HG03457 (cell line): ENCODE data around the gene STK39.
"Not testable (repeated sequence)": the region's sequence is repeated elsewhere in the genome, so short reads cannot be mapped to it uniquely, and the experiment has no call there.

Experiments used
- ATAC-seq: cut with Tn5 transposase; IDR thresholded peaks from one replicate; pipeline ENCODE4 v1.9.1; 2021; ENCODE audit warnings: moderate number of reproducible peaks; ENCODE audit not compliant: unreplicated experiment

The STK39 gene

GRCh38 chr2:168143813-168144212 is 103.6 kb downstream of the STK39 start:
- no peak for ATAC-seq

DNA sequence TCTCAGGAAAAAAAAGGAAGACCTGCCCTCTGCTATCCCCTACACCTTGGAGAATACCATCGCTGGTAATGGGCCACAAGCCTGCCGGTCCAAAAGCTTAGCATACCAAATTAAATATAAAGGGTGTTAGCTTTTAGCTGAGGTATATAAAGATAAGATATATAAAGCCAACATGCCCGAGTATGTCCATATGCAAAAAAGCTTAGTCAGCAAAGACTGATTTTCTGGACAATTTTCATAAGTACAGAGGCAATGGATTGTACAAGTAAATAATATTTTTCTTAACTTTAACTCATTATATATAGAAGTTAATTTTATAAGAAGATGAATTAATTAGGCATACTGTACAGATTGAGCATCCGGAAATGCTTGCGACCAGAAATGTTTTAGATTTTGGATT is 106.5 kb downstream of the STK39 start:
- ATAC-seq: no peak

DNA sequence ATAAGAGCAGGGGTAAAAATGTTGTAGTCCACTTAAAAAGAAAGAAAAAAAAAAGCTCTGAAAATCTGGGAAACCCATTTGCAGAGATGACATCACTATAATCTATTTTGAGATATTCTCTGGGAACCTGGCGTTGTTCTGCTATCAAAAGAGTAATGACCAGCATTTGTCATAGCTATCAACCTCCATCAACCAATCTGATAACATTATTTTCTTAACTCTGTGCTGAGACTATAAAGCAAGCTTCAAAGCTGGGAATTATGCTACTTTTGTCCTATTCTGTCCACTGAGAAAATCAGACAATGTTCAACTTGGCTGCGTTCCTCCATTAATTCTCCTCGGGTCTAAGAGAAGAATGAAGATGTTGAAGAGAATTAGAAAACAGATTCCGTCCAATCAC is 107.5 kb downstream of the STK39 start:
- no peak for ATAC-seq

DNA sequence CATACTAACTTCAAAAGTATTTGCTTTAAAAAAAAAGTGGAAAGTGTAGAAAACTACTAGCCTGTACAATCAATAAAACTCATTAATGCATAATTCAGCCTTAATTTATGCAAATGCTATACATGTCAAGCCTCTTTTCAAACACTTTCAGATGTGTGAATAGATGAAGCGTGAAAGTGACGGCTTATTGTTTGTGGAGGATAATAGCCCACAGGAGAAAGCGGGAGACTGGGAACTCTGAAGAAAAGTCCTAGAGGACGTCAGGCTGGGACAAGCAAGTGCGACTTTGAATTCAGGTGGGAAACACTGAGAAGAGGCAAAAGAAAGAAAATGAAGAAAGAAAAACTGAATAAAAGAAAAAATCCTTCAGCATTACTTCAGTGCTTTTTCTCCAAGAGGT is 108.5 kb downstream of the STK39 start:
- ATAC-seq: no peak

GRCh38 chr2:168138374-168138773 is 109.0 kb downstream of the STK39 start:
- ATAC-seq: no peak

GRCh38 chr2:168137510-168138180 is 109.8 kb downstream of the STK39 start:
- ATAC-seq: no peak

DNA sequence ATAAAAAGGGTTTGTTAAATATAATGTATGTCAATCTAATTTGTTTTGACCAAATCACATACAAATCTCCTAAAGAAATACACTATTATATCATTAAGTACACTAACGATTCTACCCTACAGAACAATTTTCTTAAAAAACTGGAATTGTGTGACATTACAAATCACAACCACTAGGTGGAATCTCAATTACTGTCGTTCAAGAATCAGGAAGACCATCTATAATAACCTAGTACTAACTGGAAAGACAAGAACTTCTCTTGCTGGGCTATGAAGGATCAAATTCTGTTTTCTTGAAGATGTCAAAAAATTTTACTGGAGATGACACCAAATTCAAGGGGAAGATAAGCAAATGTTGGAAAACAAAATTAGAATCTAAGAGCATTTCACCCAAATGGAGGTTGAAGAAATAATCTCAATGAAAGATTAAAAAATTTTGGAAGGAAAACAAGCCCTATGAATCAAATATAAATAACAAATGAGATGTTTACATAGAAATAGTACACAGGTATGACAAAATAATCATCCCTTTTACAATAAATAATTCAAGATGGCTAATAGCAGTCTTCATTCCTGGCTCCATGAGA is 110.9 kb downstream of the STK39 start:
- ATAC-seq: no peak

DNA sequence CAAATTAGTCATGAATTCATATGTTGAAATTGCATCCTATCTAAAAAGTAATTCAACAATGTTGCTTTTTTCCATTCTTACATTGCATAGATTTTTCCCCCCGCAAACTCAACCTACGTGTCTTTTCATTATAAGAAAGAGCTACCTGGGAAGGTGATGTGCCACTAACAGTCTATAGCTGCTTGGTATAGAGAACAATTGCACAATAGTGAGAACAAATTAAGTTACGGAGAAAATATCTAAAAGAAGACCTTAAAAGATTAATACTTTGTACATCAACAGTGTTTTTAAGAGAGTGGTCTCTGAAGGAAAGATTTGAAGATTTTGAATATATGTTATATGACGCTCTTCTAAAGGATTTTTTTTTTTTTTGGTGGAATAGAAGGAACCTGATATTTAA is 111.8 kb downstream of the STK39 start:
- no peak for ATAC-seq

GRCh38 chr2:168135121-168135520 is 112.3 kb downstream of the STK39 start:
- no peak for ATAC-seq

- ATAC-seq: no peak
These were observed 112.9 kb downstream of the STK39 start for GRCh38 chr2:168134485-168134884.

- ATAC-seq: no peak
These were observed 115.0 kb downstream of the STK39 start for GRCh38 chr2:168132389-168132788.

DNA sequence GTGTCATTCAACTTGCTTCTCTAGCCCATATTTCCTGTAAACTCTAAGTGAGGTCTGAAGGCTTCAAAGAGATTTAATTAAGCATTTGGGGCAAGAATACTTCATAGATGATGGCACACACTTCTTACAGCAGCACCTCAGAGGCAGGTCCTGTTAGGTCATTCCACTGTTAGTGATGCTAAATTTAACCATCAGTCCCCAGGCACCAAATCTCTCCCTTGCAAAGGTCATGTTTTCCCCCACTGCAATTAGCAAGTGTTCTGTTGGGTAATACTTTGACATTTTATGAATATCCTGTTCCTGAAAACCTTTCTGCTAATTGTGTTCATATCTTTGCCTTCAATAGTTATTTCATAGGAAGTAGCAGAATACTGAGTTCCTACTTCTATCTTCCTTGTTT is 117.0 kb downstream of the STK39 start:
- no peak for ATAC-seq

- no peak for ATAC-seq
These were observed 120.0 kb downstream of the STK39 start for GRCh38 chr2:168127371-168127770.

GRCh38 chr2:168122210-168122609 is 125.2 kb downstream of the STK39 start:
- not testable (repeated sequence) for ATAC-seq

DNA sequence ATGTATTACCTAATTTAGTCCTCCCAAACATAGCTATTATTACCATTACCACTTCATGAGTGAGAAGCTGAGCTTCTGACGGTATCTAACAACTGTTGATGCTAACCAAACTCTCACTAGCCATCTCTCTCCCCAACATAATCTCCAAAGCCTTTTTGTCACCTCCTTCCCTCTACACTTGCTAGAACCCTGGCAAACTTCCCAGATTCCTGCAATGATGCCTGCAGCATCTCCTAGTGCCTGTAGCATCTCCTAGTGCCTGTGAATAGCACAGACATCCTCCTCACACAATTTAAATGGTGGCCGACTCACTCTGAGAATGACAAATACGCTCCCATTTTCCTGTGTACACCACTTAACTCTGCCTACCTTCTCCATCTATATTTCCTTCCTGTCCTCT is 126.7 kb downstream of the STK39 start:
- ATAC-seq: no peak

DNA sequence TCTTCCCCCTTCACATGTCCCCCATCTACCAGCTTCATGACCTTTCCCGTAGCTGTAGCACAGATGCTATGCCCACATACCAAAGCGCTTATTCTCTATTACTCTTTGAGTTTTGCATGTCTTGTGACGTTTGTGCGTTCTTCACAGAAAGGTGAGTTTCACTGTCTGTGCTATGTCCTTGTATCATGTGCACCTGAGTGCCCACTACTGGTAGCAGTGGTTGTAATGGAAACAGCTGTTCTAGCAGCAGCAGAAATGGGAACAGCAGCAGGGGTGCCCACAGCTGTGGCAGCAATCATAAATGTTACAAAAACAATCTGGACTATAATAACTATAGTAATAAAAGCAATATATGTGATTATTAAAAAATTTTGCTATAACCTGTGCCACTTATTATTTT is 127.1 kb downstream of the STK39 start:
- ATAC-seq: no peak

GRCh38 chr2:168119515-168120141 is 127.8 kb downstream of the STK39 start:
- no peak for ATAC-seq

DNA sequence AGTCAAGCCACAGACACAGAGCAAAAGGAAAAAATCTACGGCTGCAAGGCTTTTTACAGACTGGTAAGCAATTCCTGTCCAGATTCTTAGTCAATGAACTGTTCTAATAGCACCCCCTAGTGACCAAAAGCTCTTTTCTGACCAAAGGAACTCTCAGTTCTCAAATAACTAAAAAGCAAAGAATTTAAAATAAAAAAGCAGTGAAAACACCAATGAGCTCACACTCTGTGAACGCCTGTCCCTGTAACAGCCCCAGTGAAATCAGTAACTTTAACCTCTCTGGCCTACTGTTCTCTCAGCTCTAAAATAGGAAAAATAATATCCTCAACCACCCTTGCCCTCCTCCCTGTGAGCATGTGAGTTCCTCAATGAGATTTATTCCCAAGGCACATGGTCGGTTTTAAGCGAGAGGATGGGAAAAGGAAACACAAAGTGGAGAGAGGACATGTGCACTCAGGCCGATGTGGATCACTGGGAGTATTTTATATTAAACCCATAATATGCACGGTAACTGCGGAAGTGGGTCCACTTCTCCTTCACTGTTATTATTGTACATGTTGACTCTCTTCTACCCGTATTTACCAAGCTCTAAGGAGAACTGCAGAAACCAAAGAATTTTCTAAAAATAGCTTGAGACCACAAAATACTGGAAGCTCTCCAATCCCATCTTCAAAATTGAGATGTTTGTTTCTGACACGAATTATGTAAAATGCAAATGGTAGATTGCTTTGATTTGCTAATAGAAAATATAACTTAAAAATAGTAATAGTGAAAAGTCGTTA is 128.5 kb downstream of the STK39 start:
- ATAC-seq: no peak

DNA sequence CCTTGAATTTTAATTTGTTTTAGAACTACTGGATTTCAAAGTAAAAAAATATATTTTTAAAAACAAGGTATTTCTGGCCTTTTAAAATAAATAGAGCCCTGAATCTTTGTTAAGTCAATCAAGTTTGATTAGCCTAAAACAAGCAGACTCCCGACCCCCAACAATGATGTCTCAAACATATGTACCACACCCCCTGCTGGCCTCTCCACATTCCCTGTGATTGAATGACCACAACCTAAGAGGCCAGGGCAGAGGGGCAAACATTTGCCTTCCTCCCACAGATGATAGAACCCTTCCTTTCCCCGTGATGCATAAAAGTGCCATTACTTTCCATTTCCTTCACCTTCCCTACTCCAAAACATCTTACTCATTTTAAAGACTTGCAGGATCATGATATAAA is 130.9 kb downstream of the STK39 start:
- ATAC-seq: no peak

DNA sequence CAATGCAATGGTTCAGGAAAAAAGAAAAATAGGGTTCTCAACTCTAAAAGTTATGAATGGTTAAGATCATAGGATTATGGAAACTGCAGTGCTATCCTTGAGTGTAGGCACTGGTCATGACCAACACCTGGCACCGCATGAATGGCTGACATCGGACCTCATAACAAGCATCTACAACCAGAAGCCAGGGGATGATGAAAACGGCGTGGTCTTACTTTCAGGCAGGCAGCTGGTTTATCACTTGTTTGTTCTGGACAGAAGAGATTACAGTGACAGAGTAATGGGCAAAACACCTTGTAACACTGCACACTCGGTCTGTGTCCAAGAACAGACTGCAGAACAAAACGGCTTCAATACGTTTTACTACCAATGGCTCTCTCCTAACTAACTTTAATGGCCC is 132.8 kb downstream of the STK39 start:
- no peak for ATAC-seq

GRCh38 chr2:168114040-168114439 is 133.4 kb downstream of the STK39 start:
- no peak for ATAC-seq

- ATAC-seq: no peak
These were observed 140.1 kb downstream of the STK39 start for GRCh38 chr2:168107322-168107721.
